Ecto neural progenitor cell (in vitro differentiated cells): ENCODE data around the gene ADCK2.
"Not testable (repeated sequence)": the region's sequence is repeated elsewhere in the genome, so short reads cannot be mapped to it uniquely, and the experiment has no call there.

Experiments
- DNase-seq: peaks from one replicate; pipeline ENCODE4 v3.0.0-alpha.2; 2018; ENCODE audit warnings: low spot score

ADCK2 gene

GRCh38 chr7:140673063-140673773, 473 bp downstream of the ADCK2 start:
- peak; percentile 67 for DNase-seq

DNA sequence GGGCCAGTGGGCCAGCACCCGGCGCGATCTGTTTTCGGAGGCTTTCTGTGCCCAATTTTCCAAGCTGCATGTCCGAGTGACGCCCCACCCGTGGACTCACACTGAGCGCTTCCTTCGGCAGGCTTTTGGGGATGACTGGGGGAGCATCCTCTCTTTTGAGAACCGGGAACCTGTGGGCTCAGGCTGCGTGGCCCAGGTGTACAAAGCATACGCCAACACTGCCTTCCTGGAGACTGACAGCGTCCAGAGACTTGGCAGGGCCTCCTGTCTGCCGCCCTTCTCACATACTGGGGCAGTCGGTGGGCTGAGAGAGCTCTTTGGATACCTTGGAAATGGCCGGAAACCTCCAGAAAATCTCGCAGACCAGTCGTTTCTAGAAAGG, 1.0 kb downstream of the ADCK2 start:
- no peak for DNase-seq

- no peak for DNase-seq
Measured at GRCh38 chr7:140674356-140674800, 1.6 kb downstream of the ADCK2 start.

- DNase-seq: no peak
Measured at GRCh38 chr7:140674899-140675701, 2.4 kb downstream of the ADCK2 start.

DNA sequence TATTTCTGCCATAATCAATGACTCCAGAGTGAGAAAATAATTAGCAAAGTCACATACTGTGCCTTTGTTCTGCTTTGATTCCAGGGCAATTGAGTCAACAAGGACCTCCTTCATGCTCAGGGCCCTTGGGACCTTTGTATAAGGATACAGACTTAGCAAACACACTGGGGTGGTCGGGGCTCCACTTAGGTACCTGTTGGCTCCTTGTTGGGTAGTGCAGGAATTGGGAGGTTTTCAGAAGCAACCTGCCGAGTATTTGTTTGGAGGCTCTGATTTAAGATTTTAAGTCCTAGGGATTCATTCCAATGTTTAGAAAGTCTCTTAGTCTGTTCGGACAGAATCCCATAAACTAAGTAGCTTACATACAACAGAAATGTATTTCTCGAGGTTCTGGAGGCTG, 3.0 kb downstream of the ADCK2 start:
- DNase-seq: no peak

- no peak for DNase-seq
Measured at GRCh38 chr7:140676306-140676705, 3.6 kb downstream of the ADCK2 start.

DNA sequence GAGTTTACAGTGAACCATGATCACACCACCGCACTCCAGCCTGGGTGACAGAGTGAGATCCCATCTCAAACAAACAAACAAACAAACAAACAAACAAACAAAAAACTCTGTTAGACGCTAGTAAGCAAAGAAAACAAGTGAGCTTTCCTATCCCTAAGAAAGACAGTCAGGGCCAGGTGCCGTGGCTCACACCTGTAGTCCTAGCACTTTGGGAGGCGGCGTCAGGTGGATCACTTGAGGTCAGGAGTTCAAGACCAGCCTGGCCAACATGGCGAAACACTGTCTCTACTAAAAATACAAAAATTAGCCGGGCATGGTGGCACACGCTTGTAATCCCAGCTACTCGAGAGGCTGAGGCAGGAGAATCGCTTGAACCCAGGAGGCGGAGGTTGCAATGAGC, 4.2 kb downstream of the ADCK2 start:
- DNase-seq: not testable (repeated sequence)

- no peak for DNase-seq
Measured at GRCh38 chr7:140677496-140677895, 4.8 kb downstream of the ADCK2 start.

DNA sequence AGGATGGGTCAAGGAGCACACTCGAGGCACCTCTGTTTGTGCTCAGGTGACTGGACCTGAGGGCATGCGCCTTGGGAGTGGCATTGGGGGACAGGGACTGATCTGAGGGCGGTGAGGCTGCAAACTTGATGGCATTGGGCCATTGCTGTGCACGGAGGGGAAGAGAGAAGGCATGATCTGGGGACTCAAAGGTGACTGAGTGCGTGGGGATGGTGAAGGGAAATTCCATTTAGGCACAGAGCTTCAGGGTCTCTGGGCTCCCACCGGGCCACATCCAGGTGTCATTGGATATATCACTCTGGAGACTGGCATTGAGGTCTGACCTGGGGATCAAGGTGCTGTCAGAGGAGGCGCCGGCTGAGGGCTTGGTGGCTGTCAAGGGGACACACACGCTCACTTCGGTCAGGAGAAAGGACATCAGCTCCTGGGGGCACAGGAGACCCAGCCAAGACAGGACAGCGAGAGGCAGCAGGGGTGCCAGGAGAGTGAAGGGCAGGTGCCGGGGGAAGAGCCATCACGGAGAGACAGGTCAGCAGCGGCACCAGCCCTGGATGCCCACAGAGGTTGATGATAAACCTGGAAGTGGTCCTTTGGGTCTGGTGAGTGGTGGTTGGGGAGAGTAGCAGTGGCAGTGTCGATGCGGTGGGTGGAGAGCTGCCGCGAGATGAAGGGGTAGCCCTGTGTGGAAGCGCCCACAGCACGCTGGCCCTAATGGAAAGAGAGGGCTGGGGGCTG, 5.5 kb downstream of the ADCK2 start:
- no peak for DNase-seq

DNA sequence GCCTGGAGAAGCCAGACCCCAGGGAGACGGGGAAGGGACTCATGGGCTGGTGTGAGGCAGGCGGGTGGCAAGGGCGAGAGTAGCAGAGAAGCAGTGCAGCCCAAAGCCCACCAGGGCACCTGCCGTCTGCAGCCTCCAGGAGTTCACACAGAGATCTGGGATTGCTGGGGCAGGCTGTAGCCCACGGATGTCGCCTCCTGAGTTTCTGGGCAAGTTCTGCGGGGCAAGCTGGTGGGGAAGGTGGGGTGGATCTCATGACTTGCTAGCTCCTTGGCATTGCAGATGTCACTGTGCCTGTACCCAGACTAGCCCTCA, 6.0 kb downstream of the ADCK2 start:
- no peak for DNase-seq

GRCh38 chr7:140679186-140679585, 6.4 kb downstream of the ADCK2 start:
- DNase-seq: no peak

DNA sequence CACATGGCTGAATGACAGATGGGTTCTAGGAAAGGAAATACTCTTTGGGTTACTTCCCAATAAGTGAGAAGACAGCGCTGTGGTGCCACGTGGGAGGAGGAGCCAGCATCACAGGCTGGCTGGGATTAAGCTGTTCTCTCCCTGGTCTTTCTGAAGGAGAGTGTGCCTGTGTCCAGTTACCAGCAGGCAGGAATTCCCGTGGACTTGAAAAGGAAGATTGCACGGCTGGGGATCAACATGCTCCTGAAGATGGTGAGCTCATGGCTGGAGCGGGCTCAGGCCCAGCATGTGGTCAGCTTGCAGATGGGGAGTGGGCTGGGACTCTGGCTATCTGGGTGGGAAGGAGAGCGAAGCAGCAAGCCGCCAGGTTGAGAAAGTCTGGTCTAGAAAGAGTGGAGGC, 8.1 kb downstream of the ADCK2 start:
- no peak for DNase-seq

DNA sequence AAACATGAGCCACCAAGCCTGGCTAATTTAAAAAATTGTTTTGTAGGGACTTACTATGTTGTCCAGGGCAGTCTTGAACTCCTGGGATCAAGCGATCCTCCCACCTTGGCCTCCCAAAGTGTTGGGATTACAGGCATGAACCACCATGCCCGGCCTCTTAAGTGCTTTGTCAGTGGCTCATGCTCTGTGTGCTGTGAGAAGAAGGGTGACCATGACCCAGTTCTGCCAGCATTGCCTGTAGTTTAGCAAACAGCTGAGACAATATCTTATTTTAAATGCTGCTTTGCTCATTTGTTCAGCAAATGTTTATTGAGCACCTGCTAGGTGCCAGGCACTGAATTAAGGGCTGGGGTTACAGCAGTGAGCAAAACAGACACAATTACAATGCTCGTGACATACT, 9.0 kb downstream of the ADCK2 start:
- DNase-seq: no peak

DNA sequence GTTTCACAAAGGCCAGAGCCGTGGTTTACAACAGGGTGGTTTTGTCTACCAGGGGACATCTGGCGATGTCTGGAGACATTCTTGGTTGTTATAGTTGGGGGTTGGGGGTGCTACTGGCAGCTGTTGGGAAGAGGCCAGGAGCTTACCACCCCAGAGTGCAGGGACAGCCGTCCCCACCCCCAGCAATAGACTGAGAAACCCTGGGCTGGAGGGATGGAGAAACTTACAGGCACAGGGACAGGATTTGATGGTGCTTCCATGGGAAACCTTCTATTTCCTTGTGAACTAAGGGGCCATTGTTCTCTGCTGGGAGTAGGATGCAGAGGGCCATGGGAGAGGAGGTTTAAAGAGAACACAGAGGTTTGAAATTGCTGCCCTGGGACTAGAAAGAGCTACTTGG, 10.9 kb downstream of the ADCK2 start:
- no peak for DNase-seq

- DNase-seq: no peak
Measured at GRCh38 chr7:140684066-140684950, 11.6 kb downstream of the ADCK2 start.

GRCh38 chr7:140685407-140686087, 12.8 kb downstream of the ADCK2 start:
- DNase-seq: no peak

GRCh38 chr7:140686921-140687320, 14.2 kb downstream of the ADCK2 start:
- DNase-seq: no peak

DNA sequence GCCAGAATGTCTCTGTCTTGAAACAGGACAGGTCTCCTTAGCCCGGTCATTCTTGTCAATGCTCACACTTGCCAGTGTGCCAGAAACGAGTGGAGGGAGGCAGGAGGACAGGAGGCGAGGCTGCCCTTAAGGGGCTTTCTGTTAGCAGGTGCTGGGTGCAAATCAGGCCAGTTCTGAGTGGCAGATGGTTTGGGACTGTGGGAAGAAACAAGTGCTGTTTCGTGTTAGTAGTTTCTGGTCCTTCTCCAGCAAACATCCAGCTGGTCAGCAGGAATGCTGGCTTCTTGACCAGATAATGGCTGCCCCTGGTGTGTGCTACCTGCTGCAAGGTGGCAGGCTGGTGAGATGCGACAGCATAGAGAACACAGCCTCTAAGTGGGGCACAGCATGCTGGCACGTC, 15.6 kb downstream of the ADCK2 start:
- no peak for DNase-seq

GRCh38 chr7:140689199-140690152, 16.7 kb downstream of the ADCK2 start:
- no peak for DNase-seq

GRCh38 chr7:140691376-140692045, 18.8 kb downstream of the ADCK2 start:
- no peak for DNase-seq
